WTC11 (cell line): ENCODE data around the gene YPEL4.

ENCODE experiments used
- EMX1 ChIP-seq: fragments of 250-450 bp; sonication (Bioruptor Pico); IDR thresholded peaks from 2 replicates; pipeline ENCODE4 v1.8.0; 2021; ENCODE audit warnings: mild to moderate bottlenecking
- TF ChIP-seq, protein P1 (sequence below): fragments of 200-600 bp; IDR thresholded peaks from 2 replicates; pipeline ENCODE4 v1.8.0; 2022; ENCODE audit warnings: antibody characterized with exemption

DNA sequence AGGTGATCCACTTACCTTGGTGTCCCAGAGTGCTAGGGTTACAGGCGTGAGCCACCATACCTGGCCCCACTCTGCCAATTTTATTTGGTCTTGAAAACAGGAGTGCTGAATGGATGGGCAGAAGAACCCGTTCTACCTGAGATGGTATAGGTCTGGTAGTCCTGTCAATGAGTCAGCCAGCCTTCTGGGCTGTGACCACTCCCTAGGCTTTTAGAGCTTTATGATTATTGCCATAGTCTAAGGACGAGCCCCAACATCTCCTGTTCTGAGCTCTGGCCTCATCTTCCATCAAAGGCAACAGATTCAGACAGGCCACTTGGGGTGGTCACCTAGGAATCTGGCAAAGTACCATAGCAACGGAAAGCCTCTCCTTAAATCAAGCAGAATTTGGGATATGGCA is 29.7 kb upstream of the YPEL4 start:
- TF ChIP-seq, protein P1, sequence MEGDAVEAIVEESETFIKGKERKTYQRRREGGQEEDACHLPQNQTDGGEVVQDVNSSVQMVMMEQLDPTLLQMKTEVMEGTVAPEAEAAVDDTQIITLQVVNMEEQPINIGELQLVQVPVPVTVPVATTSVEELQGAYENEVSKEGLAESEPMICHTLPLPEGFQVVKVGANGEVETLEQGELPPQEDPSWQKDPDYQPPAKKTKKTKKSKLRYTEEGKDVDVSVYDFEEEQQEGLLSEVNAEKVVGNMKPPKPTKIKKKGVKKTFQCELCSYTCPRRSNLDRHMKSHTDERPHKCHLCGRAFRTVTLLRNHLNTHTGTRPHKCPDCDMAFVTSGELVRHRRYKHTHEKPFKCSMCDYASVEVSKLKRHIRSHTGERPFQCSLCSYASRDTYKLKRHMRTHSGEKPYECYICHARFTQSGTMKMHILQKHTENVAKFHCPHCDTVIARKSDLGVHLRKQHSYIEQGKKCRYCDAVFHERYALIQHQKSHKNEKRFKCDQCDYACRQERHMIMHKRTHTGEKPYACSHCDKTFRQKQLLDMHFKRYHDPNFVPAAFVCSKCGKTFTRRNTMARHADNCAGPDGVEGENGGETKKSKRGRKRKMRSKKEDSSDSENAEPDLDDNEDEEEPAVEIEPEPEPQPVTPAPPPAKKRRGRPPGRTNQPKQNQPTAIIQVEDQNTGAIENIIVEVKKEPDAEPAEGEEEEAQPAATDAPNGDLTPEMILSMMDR: no peak
- TF ChIP-seq EMX1 (CRISPR knock-in tag): no peak
